SH-SY5Y (cell line): Measurements from ENCODE around the gene TWIST2.

Experiments used
- GATA2 ChIP-seq: IDR thresholded peaks from 2 replicates; pipeline ENCODE4 v1.6.1; 2011; ENCODE audit warnings: mild to moderate bottlenecking, low read depth, low read length
- GATA3 ChIP-seq: IDR thresholded peaks from 2 replicates; pipeline ENCODE4 v1.6.1; 2011; ENCODE audit warnings: low read depth, mild to moderate bottlenecking, low read length, moderate library complexity

The TWIST2 gene

DNA sequence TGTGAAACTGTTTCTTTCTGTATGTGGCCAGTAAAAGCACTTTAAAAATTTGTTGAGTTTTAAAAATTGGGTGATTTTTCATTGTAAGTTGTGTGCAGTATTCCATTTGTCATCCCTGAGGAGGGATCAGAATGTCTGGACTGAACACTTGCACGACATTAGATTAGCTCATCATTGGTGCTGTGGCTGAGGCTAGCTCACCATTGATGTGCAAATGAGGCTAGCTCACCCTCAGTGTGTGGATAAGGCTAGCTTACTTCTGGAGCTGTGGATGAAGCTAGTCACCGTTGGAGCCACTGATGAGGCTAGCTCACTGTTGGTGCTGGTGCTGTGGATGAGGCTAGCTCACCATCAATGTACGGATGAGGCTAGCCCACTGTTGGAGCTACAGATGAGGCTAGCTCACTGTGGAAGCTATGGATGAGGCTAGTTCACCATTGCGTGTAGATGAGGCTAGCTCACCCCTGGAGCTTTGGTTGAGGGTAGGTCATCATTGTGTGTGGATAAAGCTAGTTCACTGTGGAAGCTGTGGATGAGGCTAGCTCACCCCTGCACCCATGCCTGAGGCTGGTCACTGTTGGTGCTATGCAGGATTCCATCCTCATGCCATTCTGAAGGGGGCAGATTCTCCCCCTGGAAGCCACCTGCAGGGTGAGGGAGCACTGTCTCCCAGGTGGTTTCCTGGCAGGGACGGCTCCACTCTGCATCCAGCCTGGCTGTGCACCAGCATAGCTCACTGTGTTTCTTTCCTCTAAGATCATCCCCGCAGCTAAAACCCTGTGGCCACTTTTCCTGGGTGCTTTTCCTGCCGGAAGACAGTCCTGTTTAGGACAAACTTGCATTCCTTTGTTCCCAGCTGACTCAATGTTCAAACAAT lies 101.1 kb downstream of the TWIST2 start:
- no peak for TF ChIP-seq GATA2

DNA sequence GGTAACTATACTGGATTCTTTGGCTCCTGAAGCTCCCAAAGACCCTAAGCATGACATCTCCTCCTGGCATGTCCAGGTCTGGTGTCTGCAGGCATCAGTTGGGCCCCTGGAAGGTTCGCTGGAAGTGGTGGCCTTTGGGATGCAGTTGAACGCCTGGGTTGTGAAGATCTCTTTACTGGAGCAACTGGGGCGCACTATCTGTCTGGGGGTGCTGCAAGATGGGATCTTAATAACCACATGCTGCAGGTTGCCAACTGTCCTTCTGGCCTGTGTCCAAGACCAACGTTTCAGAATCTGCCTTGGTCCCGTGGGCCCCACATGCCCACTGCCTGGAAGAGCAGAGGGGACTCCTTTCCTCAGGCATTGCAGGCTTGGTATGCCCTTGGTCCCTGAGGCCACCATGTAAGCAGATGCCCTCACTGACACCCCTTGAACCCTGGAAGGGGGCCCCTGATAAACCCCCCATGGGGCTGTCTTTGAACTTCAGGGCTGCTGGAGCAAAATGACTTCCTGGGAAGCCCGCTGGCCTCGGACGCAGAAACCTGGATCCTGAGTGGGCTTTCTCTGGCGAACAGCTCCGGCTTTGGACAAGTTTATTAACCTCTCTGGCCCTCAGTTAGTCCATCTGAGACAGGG lies 101.9 kb downstream of the TWIST2 start:
- TF ChIP-seq GATA2 (no peak), GATA3 (no peak)

DNA sequence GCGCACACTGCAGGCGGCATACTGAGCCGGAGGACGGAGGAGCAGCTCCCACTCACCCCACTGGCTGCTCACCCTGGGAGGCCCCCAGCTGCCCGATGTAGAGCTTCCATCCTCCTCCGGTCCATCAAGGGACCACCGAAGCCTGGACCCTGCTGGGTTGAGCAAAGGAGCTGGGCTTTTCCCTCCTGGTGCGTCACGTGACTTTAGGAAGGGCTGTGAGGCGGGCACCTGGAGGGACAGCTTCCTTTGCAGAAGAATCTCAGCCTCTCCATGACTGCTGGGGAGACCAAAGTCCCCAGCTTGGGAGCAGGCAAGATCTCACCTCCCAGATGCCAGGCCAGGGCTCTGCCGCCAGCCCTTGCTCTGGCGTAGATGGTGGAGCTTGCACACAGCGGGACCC lies 102.7 kb downstream of the TWIST2 start:
- TF ChIP-seq GATA2, result no peak
- TF ChIP-seq GATA3, result no peak

DNA sequence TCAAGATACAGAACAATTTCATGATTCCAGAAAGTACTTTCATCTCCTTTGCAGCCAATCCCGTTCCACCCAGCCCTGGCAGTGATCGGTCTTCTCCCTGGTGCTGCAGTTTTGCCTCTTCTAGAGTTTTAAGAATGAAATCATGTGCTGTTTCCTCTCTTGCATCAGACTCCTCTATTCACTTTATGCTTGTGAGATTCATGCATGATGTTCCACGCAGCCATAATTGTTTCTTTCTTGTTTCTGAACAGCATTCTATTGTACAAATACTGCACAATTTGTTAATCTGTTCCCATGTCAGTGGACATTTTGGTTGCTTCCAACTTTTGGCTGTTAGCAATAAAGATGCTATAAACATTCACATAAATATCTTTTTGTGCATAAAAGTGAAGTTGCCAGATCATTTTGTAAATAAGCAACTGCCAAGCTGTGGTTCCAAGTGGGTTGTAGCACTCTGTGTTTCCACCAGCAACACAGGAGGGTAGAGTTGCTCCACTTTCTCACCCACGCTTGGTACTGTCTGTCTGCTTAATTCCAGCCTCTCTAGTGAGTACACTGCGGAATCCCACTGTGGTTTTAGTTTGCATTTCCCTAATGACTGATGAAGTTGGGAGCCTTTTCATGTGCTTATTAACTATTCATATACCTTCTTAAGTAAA lies 104.5 kb downstream of the TWIST2 start:
- TF ChIP-seq GATA3 (no peak), GATA2 (no peak)

DNA sequence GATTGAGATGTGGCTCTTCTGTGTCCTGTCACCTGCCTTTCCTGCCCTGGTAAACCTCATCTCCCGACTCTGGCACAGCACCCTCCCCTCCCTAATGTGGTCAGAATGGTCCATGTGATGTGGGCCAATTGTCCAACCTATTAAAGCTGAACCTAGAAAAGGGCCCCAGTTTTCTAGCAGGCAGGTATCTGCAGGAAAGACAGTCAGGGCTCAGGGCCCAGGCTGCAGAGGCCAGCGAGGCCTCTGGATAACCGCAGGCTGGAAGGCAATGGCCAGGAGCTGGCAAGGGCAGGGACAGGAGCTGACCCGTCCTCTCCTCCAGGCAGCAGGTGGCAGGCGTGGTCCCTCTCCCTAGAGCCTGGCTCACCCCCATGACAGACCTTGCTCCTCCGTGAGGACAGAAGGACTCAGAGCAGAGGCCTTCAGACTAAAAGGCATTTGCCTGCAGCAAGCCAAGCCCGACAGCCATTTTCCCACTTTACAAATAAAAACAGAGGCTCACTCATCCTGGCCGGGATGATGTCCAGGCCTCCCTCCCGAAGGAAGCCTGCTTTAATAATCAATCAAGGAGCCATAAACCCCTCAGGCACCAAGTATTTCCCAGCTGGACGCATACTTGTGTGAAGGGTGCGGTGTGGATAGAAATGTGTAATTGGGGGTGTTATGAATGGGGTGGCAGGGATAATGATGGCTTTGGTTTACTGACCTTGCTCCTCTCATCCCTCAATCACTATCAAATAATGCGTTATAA lies 107.1 kb downstream of the TWIST2 start:
- TF ChIP-seq GATA3, result no peak
- no peak for TF ChIP-seq GATA2

DNA sequence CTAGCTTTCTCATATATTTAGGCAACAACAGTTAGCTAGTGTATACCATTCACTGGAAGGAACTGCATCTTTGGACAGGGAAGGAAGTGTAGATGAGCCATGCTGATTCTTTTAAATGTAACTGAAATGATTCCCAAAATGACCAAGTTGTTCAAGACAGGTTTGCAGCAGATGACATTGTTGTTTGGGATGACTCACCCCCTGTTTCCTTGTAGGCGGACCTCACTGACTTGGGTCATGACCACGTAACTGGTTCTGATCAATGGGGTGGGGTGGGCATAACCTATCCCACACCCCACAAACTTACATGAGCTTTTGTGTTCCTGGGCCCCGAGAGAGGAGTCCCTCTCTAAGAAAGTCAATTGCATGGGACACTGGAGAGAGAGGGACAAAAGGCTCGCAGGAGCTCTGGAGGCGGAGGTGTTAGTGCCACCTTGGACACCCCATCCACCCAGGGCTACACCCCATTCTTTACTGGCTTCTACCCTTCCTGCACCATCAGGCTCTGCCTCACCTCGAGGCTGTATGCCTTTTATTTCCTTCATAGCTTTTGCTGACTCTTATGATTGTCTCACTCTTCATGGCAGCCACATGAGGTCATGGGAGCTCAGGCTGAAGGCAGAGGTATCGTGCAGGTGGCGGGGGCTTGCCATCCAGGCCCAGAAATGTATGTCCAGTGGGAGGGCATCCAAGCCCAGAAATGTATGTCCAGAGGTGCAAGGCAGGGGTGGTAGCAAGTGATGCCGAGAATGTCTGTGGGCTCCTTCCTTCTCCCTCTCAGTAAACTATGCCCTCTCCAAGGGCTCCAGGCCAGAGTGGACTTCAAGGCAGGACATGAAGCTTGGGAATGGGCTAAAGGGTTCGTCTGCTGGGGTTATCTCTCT lies 108.0 kb downstream of the TWIST2 start:
- TF ChIP-seq GATA2 (no peak), GATA3 (no peak)

DNA sequence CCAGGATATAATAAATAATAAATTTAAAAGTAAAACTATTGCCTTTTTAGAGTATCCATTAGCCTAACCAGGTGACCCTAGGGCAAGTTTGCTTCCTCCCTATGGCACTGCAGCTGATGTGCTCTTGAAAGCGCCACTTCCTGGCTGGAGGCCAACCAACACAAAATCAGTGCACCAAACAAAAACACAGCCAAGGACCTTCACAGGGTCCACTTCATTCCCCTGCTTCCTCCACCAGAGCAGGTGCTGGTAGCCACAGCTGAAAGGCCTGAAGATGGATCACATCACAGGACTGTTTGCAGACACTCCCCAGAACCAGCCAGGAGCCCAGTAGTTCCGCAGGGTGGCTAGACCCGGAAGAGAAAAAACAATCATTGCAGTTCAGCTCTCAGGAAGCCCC lies 108.8 kb downstream of the TWIST2 start:
- no peak for TF ChIP-seq GATA2
- TF ChIP-seq GATA3, result no peak
